Right lobe of liver (tissue), 6 donors: ENCODE results near the gene AGPS. TPM values are rescaled to one million over a fixed set of nuclear protein-coding genes. Genes with fewer than 3 reads are reported as not detected.
A peak's percentile ranks its signal among the peaks of the same experiment; 100 is the strongest.

Experiments used
- ATAC-seq, 4 donors: fragments of 200-7000 bp; cut with Tn5 transposase; one replicate each; pipeline ENCODE4 v1.9.1; 2020; ENCODE audit warnings: mild to moderate bottlenecking in 4 of 4, moderate library complexity in 4 of 4
- DNase-seq, 3 donors: peaks; one replicate each; pipeline ENCODE4 v3.0.0-alpha.2; 2020
- H3K27ac ChIP-seq, 3 donors: fragments of 200-600 bp; one replicate each; pipeline ENCODE4 v1.8.0; 2022
- H3K27me3 ChIP-seq, 2 donors: fragments of 200-600 bp; one replicate each; pipeline ENCODE4 v1.8.0; 2022
- H3K36me3 ChIP-seq, 4 donors: fragments of 200-600 bp; sonication (generic) in 1 of 4; one replicate each; pipeline versions ENCODE4 v1.5.1 to v1.8.0; 2017 to 2022; ENCODE audit warnings: control low read depth in 1 of 4
- H3K4me1 ChIP-seq, 4 donors: fragments of 200-600 bp; sonication (generic) in 1 of 4; one replicate each; pipeline versions ENCODE4 v1.5.1 to v1.8.0; 2017 to 2022; ENCODE audit warnings: control low read depth in 1 of 4
- H3K4me3 ChIP-seq, 3 donors: fragments of 200-600 bp; one replicate each; pipeline ENCODE4 v1.8.0; 2022
- H3K9me3 ChIP-seq, 4 donors: fragments of 200-600 bp; sonication (generic) in 1 of 4; one replicate each; pipeline versions ENCODE4 v1.5.1 to v1.8.0; 2017 to 2022; ENCODE audit warnings: control low read depth in 1 of 4
- POLR2A ChIP-seq: fragments of 450-650 bp; IDR thresholded peaks from one replicate; pipeline ENCODE4 v1.6.1; 2017; ENCODE audit warnings: antibody characterized with exemption, mild to moderate bottlenecking
- WGBS: methylation state at CpG from one replicate; pipeline ENCODE4 v1.1.6; 2018; ENCODE audit warnings: low coverage, low lambda C conversion rate; ENCODE audit not compliant: insufficient coverage; ENCODE audit errors: missing lambda C conversion rate; 5-methylcytosine and 5-hydroxymethylcytosine counted together
- intact Hi-C, 2 donors: fragments of 100-400 bp; cut with DNase I; formaldehyde crosslinking; loops; one replicate each; pipeline versions ENCODE4 v1.11.2 to v1.14.1; 2022
- total RNA-seq, 6 experiments: library from RNA; depleted of rRNA in 2 of 6; stranded (reverse); fragments of >200 nt in 2 of 6; fragmentation: NEBNext Ultra II Directional in 3 of 6; extraction: Animal tissue kit (Norgen Biotek cat#: 25700) in 3 of 6; gene quantifications; one replicate each; pipeline versions ENCODE4 v1.1.0 to v1.2.4, GENCODE V29; 2016 to 2023
- TF ChIP-seq, protein P1 (sequence below), 4 donors: fragments of 200-600 bp in 3 of 4; fragments of 450-650 bp in 1 of 4; IDR thresholded peaks; one replicate each; pipeline versions ENCODE4 v1.5.1 to v1.8.0; 2016 to 2022; ENCODE audit warnings: antibody characterized with exemption in 4 of 4, mild to moderate bottlenecking in 2 of 4
- donor health status: DM: no; HTN: yes; CAD: no.
- donor health status: DM: no; HTN: no; CAD: no.
- donor health status: DM: no; HTN: no; CAD: no.
- donor health status: DM: no; HTN: yes; CAD: no.
- donor health status: DM: no; HTN: yes; CAD: no.

Gene AGPS
- total RNA-seq, 6 experiments from 2014 or later, result 21.7 to 31.8 (median 26.8) TPM

DNA sequence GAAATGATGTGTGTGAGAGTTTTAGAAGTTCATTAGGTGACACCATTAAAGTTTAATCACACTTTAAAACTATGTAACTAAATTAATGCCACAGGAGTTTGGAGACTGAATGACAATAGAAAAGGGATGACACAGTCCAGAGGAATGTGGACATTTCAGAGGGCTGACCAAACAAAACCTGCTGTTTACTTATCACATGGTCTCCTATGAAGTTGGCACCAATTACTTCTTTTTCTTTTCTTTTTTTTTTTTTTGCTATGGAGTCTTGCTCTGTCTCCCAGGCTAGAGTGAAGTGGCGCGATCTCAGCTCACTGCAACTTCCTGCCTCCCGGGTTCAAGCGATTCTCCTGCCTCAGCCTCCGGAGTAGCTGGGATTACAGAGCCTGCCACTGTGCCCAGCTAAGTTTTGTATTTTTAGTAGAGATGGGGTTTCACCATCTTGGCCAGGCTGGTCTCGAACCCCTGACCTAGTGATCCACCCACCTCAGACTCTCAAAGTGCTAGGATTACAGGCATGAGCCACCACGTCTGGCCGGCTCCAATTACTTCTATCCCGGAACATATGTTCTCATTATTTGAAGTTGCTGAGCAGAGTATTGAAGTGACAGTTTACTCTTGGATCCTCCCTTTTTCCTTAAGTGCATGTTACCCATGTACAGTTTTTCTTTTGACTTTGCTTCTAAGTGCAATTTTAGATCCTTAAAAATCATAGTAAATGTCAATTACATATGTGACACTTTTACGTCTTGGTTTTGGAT is 4.3 kb downstream of the AGPS start:
- no peaks in the 10 kb centered on the region for H3K36me3 ChIP-seq
- H3K9me3 ChIP-seq, result no peaks in the 10 kb centered on the region
- H3K27ac ChIP-seq, result no peak overlapping the region
- ATAC-seq, result peak; percentile 16 to 52 (median 39)
- H3K4me3 ChIP-seq, result no peak overlapping the region
- no peaks in the 10 kb centered on the region for H3K27me3 ChIP-seq
- peaks cover 0 to 67% (median 23%) of the 10 kb centered on the region in 4 donors for H3K4me1 ChIP-seq
- intact Hi-C loops, result no loop called here
- 79% methylated on average over 4 of the region's 10 CpGs for WGBS
- DNase-seq, result no peak
- TF ChIP-seq POLR2A, result no peak
- TF ChIP-seq, protein P1, sequence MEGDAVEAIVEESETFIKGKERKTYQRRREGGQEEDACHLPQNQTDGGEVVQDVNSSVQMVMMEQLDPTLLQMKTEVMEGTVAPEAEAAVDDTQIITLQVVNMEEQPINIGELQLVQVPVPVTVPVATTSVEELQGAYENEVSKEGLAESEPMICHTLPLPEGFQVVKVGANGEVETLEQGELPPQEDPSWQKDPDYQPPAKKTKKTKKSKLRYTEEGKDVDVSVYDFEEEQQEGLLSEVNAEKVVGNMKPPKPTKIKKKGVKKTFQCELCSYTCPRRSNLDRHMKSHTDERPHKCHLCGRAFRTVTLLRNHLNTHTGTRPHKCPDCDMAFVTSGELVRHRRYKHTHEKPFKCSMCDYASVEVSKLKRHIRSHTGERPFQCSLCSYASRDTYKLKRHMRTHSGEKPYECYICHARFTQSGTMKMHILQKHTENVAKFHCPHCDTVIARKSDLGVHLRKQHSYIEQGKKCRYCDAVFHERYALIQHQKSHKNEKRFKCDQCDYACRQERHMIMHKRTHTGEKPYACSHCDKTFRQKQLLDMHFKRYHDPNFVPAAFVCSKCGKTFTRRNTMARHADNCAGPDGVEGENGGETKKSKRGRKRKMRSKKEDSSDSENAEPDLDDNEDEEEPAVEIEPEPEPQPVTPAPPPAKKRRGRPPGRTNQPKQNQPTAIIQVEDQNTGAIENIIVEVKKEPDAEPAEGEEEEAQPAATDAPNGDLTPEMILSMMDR (IDR thresholded peaks at IDR 0.05), result no peak

DNA sequence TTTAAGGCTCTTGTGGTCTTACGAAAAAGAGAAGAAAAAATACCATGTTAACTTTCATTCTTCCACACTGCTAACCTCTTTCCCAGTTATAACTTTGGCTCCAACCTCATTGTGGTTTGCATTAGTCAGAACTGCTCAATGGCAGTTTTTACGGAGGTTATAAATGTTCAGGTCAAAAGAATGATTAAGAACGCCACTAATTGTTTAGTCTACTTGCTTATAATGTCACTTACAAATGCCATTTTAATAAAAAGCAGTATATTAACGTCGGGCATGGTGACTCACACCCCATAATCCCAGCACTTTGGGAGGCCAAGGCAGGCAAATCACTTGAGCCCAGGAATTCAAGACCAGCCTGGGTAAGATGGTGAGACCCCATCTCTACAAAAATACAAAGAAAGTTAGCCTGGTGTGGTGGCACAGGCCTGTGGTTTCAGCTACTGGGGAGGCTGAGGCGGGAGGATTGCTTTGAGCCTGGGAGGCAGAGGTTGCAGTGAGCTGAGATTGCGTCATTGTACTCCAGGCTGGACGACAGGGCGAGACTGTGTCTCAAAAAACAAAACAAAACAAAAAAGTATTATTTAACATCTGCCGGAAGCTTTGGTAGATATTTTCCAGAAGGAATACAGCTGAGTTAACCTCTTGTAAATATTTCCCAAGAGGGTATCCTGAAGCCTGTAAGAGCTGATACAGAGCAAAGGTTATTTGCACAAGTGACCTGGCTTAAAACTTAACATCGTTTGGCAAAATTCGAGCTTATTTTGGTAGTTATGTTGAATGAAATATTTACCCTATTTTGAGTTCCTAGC is 5.1 kb downstream of the AGPS start:
- DNase-seq, result peak; percentile 50 to 72 (median 64)
- no peak overlapping the region for H3K4me3 ChIP-seq
- intact Hi-C loops, result no loop called here
- no peaks in the 10 kb centered on the region for H3K9me3 ChIP-seq
- peak; percentile 68 to 83 (median 72) for ATAC-seq
- peak overlapping the region; percentile 19 to 57 (median 54) for H3K27ac ChIP-seq
- no peaks in the 10 kb centered on the region for H3K36me3 ChIP-seq
- H3K4me1 ChIP-seq, result peaks cover 0 to 62% (median 23%) of the 10 kb centered on the region in 4 donors
- H3K27me3 ChIP-seq, result no peaks in the 10 kb centered on the region
- 26% methylated on average over 12 of the region's 12 CpGs for WGBS
- TF ChIP-seq, protein P1 (IDR thresholded peaks at IDR 0.05), result no peak
- TF ChIP-seq POLR2A, result no peak

DNA sequence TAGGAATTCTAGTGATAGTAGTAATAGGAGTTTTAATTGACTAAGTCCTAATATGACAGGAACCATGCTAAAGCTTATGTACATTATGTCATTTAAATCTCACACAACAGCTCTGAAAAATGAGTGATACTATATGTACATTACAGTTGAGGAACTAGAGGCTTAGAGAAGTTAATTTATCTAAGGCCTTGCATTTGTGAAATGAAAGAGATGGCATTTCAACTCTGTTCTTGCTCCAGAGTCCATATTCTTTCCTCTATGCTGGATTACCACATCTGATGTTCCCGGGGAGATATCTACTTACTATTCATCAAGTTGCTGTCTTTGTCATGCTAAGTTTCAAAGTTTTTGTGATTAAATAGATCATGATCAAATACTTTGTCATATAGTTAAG is 5.7 kb downstream of the AGPS start:
- Histone ChIP-seq H3K4me1 (peaks cover 0 to 62% (median 23%) of the 10 kb centered on the region in 4 donors), H3K9me3 (no peaks in the 10 kb centered on the region), H3K4me3 (no peak overlapping the region), H3K27me3 (no peaks in the 10 kb centered on the region), H3K36me3 (no peaks in the 10 kb centered on the region), H3K27ac (peak overlapping the region in 2 of 3 donors; percentile 54 to 57)
- ATAC-seq (peak; percentile 5 to 25 (median 20)), DNase-seq (no peak)
- intact Hi-C loops, result no loop called here
- 22% methylated on average over 1 of the region's 1 CpG for WGBS
- TF ChIP-seq, protein P1 (IDR thresholded peaks at IDR 0.05), result no peak
- no peak for TF ChIP-seq POLR2A

DNA sequence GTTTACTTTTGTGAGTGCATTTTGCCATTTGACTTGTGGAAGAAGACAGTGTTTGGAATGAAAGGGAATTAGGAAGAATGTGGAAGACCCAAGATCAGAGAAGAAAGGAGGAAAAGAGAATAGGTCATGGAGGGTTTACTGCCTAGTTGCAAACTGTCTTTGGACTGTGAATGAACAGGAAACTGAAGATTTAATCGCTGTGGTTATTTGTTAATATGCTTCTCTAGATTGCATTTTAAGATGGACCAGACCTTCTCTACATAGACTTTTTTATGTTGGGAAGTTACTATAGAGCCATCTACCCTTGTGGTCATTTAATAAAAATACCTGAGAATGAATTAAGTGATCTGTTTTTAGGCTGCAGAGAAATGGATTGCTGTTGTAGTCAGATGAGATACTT is 6.2 kb downstream of the AGPS start:
- H3K27ac ChIP-seq, result peak overlapping the region in 1 of 3 donors; percentile 54
- no peaks in the 10 kb centered on the region for H3K27me3 ChIP-seq
- DNase-seq (no peak), ATAC-seq (no peak)
- H3K36me3 ChIP-seq, result no peaks in the 10 kb centered on the region
- intact Hi-C loops, result no loop called here
- no peaks in the 10 kb centered on the region for H3K9me3 ChIP-seq
- peaks cover 0 to 57% (median 23%) of the 10 kb centered on the region in 4 donors for H3K4me1 ChIP-seq
- no peak for TF ChIP-seq POLR2A
- TF ChIP-seq, protein P1 (IDR thresholded peaks at IDR 0.05), result no peak
- 53% methylated on average over 1 of the region's 1 CpG for WGBS
- H3K4me3 ChIP-seq, result no peak overlapping the region
